WTC11 (cell line): ENCODE measurements around the gene ST6GALNAC6. TPM values are rescaled to one million over a fixed set of nuclear protein-coding genes. Genes with fewer than 3 reads are reported as not detected.

ENCODE experiments used
- ATAC-seq: fragments of 200-7000 bp; cut with Tn5 transposase; 2 replicates; pipeline ENCODE4 v1.10.0; 2021; ENCODE audit warnings: mild to moderate bottlenecking, moderate library complexity
- CTCF ChIA-PET: fragments of 300-600 bp; sonication (Branson Sonifier 250); formaldehyde crosslinking; loops from one replicate; lab custom pipeline; 2021; ENCODE audit warnings: antibody characterized with exemption; lab: Charles Lee
- POLR2A ChIA-PET: fragments of 350-600 bp; sonication (Branson Sonifier 250); formaldehyde crosslinking; loops from one replicate; lab custom pipeline; 2021; ENCODE audit warnings: antibody characterized with exemption; lab: Charles Lee
- DNase-seq: peaks from one replicate; pipeline ENCODE4 v3.0.0; 2021; ENCODE audit warnings: low spot score
- H3K27ac Mint-ChIP-seq: 2 replicates; pipeline ENCODE4 v1.8.0; 2021; ENCODE audit warnings: mixed read lengths
- H3K27me3 Mint-ChIP-seq: 2 replicates; pipeline ENCODE4 v1.8.0; 2021; ENCODE audit warnings: low read depth, mild to moderate bottlenecking, moderate library complexity, mixed read lengths
- H3K36me3 Mint-ChIP-seq: 2 replicates; pipeline ENCODE4 v1.8.0; 2021; ENCODE audit warnings: mixed read lengths
- H3K4me1 Mint-ChIP-seq: 2 replicates; pipeline ENCODE4 v1.8.0; 2022; ENCODE audit warnings: mixed read lengths
- H3K4me3 Mint-ChIP-seq: 2 replicates; pipeline ENCODE4 v1.8.0; 2021; ENCODE audit warnings: mild to moderate bottlenecking, moderate library complexity, mixed read lengths
- H3K9me3 Mint-ChIP-seq: 2 replicates; pipeline ENCODE4 v1.8.0; 2021; ENCODE audit warnings: mixed read lengths
- AFF4 ChIP-seq: sonication (generic); formaldehyde crosslinking; IDR thresholded peaks from 2 replicates; pipeline ENCODE4 v1.8.1; 2023; ENCODE audit warnings: mild to moderate bottlenecking, missing genetic modification reagents, borderline replicate concordance
- ATF3 ChIP-seq: sonication (generic); formaldehyde crosslinking; conservative IDR thresholded peaks from 2 replicates; pipeline ENCODE4 v1.8.1; 2022; ENCODE audit warnings: mild to moderate bottlenecking, missing genetic modification reagents
- ATF6 ChIP-seq: sonication (generic); formaldehyde crosslinking; IDR thresholded peaks from 2 replicates; pipeline ENCODE4 v1.8.1; 2023; ENCODE audit warnings: mild to moderate bottlenecking, missing genetic modification reagents
- CBFB ChIP-seq: sonication (generic); formaldehyde crosslinking; IDR thresholded peaks from 2 replicates; pipeline ENCODE4 v1.8.1; 2022; ENCODE audit warnings: mild to moderate bottlenecking, low read depth, missing genetic modification reagents
- CREB1 ChIP-seq: sonication (generic); formaldehyde crosslinking; IDR thresholded peaks from 2 replicates; pipeline ENCODE4 v1.8.0; 2023; ENCODE audit warnings: mild to moderate bottlenecking, missing genetic modification reagents
- E2F5 ChIP-seq: sonication (generic); formaldehyde crosslinking; IDR thresholded peaks from 2 replicates; pipeline ENCODE4 v1.8.1; 2022; ENCODE audit warnings: mild to moderate bottlenecking, moderate library complexity, missing genetic modification reagents
- ETV6 ChIP-seq: sonication (generic); formaldehyde crosslinking; IDR thresholded peaks from 2 replicates; pipeline ENCODE4 v1.8.1; 2022; ENCODE audit warnings: mild to moderate bottlenecking, missing genetic modification reagents
- FOXK1 ChIP-seq: sonication (generic); formaldehyde crosslinking; IDR thresholded peaks from 2 replicates; pipeline ENCODE4 v1.8.0; 2022; ENCODE audit warnings: mild to moderate bottlenecking, moderate library complexity, missing genetic modification reagents
- FOXP1 ChIP-seq: sonication (generic); formaldehyde crosslinking; IDR thresholded peaks from 2 replicates; pipeline ENCODE4 v1.8.0; 2022; ENCODE audit warnings: missing genetic modification reagents, mild to moderate bottlenecking, moderate library complexity, borderline replicate concordance
- IRF2 ChIP-seq: sonication (generic); formaldehyde crosslinking; IDR thresholded peaks from 2 replicates; pipeline ENCODE4 v1.8.0; 2022; ENCODE audit warnings: low read depth, missing genetic modification reagents, borderline replicate concordance
- NFATC4 ChIP-seq: fragments of 250-450 bp; sonication (Bioruptor Pico); IDR thresholded peaks from 2 replicates; pipeline ENCODE4 v1.9.0; 2021; ENCODE audit warnings: mild to moderate bottlenecking
- OVOL2 ChIP-seq: fragments of 250-450 bp; sonication (Bioruptor Pico); IDR thresholded peaks from 2 replicates; pipeline ENCODE4 v1.9.0; 2021; ENCODE audit warnings: mild to moderate bottlenecking, borderline replicate concordance
- ZBTB21 ChIP-seq: sonication (generic); formaldehyde crosslinking; IDR thresholded peaks from 2 replicates; pipeline ENCODE4 v1.8.1; 2023; ENCODE audit warnings: mild to moderate bottlenecking, missing genetic modification reagents, borderline replicate concordance
- ZMAT4 ChIP-seq: fragments of 250-450 bp; sonication (Bioruptor Pico); IDR thresholded peaks from 2 replicates; pipeline ENCODE4 v1.9.0; 2021; ENCODE audit warnings: mild to moderate bottlenecking
- ZNF396 ChIP-seq: fragments of 250-450 bp; sonication (Bioruptor Pico); IDR thresholded peaks from 2 replicates; pipeline ENCODE4 v1.8.0; 2021; ENCODE audit warnings: mild to moderate bottlenecking, moderate library complexity, borderline replicate concordance
- ZNF512 ChIP-seq: sonication (generic); formaldehyde crosslinking; IDR thresholded peaks from 2 replicates; pipeline ENCODE4 v1.8.1; 2022; ENCODE audit warnings: missing genetic modification reagents, borderline replicate concordance
- ZNF671 ChIP-seq: fragments of 250-450 bp; sonication (Bioruptor Pico); IDR thresholded peaks from 2 replicates; pipeline ENCODE4 v1.8.0; 2021; ENCODE audit warnings: mild to moderate bottlenecking
- total RNA-seq: library from RNA; stranded (reverse); gene quantifications from 3 replicates; pipeline ENCODE4 v1.2.3, GENCODE V29; 2021
- TF ChIP-seq, protein P1 (sequence below): sonication (generic); formaldehyde crosslinking; IDR thresholded peaks from 2 replicates; pipeline ENCODE4 v1.8.0; 2023; ENCODE audit warnings: mild to moderate bottlenecking, missing genetic modification reagents
- TF ChIP-seq, protein P2 (sequence below): sonication (generic); formaldehyde crosslinking; IDR thresholded peaks from 2 replicates; pipeline ENCODE4 v1.8.1; 2023; ENCODE audit warnings: mild to moderate bottlenecking, moderate library complexity, missing genetic modification reagents

The ST6GALNAC6 gene
- total RNA-seq, 1 experiment from 2014 or later, result 47.5 TPM

GRCh38 chr9:127905788-127906191 lies 6.4 kb upstream of the ST6GALNAC6 start:
- Mint-ChIP-seq H3K4me3 (no peak overlapping the region), H3K27me3 (no peaks in the 10 kb centered on the region), H3K36me3 (no peaks in the 10 kb centered on the region), H3K27ac (no peak overlapping the region), H3K4me1 (peaks cover 30% of the 10 kb centered on the region)
- TF ChIP-seq NFATC4 (CRISPR knock-in tag) (no peak), ZNF671 (no peak), IRF2 (CRISPR knock-in tag) (no peak), OVOL2 (CRISPR knock-in tag) (no peak), FOXK1 (no peak), ZNF512 (CRISPR knock-in tag) (no peak), ZNF396 (CRISPR knock-in tag) (no peak), AFF4 (CRISPR knock-in tag) (no peak), E2F5 (CRISPR knock-in tag) (no peak), FOXP1 (CRISPR knock-in tag) (no peak), ATF6 (no peak), ATF3 (CRISPR knock-in tag) (no peak), ZMAT4 (CRISPR knock-in tag) (no peak), CBFB (CRISPR knock-in tag) (no peak), ZBTB21 (CRISPR knock-in tag) (no peak), ETV6 (no peak), CREB1 (CRISPR knock-in tag) (no peak)
- TF ChIP-seq, protein P1, sequence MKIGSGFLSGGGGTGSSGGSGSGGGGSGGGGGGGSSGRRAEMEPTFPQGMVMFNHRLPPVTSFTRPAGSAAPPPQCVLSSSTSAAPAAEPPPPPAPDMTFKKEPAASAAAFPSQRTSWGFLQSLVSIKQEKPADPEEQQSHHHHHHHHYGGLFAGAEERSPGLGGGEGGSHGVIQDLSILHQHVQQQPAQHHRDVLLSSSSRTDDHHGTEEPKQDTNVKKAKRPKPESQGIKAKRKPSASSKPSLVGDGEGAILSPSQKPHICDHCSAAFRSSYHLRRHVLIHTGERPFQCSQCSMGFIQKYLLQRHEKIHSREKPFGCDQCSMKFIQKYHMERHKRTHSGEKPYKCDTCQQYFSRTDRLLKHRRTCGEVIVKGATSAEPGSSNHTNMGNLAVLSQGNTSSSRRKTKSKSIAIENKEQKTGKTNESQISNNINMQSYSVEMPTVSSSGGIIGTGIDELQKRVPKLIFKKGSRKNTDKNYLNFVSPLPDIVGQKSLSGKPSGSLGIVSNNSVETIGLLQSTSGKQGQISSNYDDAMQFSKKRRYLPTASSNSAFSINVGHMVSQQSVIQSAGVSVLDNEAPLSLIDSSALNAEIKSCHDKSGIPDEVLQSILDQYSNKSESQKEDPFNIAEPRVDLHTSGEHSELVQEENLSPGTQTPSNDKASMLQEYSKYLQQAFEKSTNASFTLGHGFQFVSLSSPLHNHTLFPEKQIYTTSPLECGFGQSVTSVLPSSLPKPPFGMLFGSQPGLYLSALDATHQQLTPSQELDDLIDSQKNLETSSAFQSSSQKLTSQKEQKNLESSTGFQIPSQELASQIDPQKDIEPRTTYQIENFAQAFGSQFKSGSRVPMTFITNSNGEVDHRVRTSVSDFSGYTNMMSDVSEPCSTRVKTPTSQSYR (CRISPR knock-in tag), result no peak
- TF ChIP-seq, protein P2, sequence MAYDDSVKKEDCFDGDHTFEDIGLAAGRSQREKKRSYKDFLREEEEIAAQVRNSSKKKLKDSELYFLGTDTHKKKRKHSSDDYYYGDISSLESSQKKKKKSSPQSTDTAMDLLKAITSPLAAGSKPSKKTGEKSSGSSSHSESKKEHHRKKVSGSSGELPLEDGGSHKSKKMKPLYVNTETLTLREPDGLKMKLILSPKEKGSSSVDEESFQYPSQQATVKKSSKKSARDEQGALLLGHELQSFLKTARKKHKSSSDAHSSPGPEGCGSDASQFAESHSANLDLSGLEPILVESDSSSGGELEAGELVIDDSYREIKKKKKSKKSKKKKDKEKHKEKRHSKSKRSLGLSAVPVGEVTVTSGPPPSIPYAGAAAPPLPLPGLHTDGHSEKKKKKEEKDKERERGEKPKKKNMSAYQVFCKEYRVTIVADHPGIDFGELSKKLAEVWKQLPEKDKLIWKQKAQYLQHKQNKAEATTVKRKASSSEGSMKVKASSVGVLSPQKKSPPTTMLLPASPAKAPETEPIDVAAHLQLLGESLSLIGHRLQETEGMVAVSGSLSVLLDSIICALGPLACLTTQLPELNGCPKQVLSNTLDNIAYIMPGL (CRISPR knock-in tag), result no peak
- TF ChIP-seq, all 79 proteins: peak for 0
- CTCF ChIA-PET, result interaction anchor here (1.0 to 1.5 kb wide), 4 partner anchors 11 to 171 kb away, joined by 4 to 7 read pairs (median 4); partner anchors contain the start of genes ST6GALNAC4 and TOR2A
- POLR2A ChIA-PET, result no interaction called here
- no peaks in the 10 kb centered on the region for H3K9me3 Mint-ChIP-seq
- no peak for DNase-seq
- ATAC-seq, result no peak
